GM19452 (cell line): Measurements from ENCODE around the gene DBP.

Source experiments
- ATAC-seq: cut with Tn5 transposase; IDR thresholded peaks from one replicate; pipeline ENCODE4 v1.9.1; 2021; ENCODE audit not compliant: unreplicated experiment

DBP gene

DNA sequence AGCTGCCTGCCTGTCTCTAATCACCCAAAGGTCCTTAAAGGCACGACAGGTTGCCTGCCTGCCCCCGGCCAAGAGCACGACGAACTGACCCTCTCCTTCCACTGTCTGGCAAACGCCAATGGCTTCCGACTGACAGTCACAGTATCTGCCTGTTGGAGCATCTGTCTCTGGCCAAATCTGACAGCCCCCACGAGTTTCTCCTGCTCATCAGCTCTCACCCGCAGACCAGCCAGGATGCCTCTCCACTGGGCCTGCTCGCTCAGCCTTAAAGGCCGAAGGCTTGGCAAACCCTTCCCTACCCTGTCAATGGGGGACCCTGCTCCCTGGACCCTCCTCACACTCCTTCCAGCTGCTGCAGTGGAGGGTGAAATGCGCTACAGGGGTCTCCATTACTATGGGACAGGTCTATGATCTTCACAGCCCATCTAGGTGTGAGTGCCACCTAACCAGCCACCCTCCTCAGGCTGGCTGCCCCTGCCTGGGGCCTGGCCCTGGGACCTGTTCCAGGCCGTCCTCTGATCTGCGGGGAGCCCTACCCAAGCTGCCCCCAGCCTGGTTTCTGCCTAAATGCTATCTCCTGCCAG lies 23.2 kb downstream of the DBP start:
- no peak for ATAC-seq

DNA sequence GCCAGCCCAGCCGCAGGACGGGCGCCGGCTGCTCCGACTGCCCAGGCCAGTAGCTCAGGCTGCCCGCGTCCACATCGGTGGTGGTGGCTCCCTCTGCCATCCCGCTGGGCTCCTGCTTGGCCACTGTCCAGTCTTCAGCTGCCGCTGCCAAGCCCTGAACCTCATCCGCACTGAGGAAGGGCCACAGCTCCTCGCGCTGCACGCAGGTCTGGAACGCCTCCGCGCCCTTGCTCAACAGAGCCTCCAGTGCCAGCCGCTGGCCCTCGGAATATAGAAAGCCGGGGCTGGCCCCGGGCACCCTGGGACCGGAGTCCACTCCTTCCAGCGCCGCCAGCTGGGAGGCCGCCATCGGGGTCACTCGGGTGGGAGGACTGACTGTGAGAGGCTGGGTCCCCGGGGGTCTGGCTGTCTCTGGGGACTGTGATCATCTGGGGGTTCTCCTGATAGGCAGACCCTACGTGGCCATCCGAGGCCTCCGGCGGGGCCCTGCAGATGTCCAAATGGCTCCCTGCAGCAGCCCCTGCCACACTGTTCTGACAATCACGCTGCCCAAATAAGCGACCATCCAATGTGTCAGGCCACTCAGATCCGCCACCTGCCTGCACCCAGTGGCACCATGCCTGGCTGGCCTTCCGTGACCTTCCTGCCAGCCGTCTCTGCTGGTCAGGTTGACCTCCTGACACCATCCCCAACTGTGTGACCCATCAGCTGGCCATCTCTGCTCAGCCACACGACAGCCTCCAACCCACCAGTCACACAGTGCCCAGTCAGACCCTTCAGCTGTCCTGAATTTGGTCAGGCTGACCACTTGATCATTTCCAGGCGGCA lies 23.9 kb downstream of the DBP start:
- ATAC-seq = no peak

DNA sequence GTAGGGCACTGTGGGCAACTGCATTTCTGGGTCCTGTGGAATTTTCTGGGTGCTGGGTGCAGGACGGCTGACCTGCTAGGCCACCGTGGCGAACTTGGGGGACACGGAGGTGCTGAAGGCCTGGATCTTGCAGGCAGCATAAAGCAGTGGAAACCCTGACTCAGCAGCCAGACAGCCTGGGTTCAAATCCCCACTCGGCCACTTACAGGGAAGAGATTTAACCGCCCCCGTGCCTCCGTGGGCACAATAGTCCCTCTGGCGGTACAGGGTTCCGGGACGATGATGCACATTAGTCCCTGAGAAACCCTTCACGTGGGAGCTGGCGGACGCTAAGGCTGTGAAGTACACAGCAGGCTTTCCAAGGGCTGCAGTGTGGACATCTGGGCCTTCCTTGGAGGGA lies 25.3 kb downstream of the DBP start:
- ATAC-seq = no peak

DNA sequence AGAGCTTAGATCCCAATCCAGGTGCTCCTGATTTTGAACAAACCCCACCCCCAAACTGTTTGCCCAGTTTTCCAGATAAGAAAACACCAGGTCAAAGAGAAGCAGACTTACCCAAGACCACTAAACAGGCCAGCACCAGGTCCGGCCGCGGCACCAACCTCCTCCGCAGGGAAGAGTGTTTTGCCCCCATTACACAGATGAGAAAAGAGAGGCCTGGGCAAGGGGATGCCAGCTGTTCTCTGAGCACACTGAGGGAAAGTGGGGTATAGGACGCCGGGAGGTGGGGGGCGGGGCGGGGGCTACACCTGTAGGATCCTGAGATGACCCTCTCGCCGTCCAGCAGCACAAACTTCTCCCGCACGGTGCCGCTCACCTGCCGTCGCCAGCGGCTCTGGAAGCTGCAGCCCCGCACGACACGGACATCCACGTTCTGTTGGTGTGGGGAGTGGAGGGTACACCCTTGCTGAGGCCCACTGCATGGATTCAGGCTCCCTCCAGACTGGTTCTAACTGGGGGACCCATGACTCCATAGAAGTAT lies 27.5 kb downstream of the DBP start:
- ATAC-seq = no peak

DNA sequence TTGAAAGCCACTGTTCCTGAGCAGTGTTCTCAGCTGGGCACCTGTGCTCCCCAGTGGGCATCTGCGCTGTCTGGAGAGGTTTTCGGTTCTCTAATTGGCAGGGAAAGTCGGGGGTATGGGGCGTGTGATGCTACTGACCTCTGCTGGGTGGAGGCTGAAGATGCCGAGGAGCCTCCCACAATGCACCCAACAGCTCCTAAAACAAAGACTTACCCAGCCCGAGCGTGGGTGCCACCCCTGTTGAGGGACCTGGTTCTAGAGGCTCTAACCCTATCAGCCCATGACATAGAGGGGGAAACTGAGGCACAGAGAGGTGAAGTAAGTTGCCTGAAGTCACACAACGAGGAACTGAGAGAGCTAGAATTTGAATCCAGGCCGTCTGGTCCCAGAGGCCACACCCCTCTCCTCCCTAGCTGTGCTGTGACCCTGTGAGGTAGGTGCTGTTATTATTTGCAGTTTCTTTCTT lies 28.3 kb downstream of the DBP start:
- ATAC-seq = peak; percentile 55

DNA sequence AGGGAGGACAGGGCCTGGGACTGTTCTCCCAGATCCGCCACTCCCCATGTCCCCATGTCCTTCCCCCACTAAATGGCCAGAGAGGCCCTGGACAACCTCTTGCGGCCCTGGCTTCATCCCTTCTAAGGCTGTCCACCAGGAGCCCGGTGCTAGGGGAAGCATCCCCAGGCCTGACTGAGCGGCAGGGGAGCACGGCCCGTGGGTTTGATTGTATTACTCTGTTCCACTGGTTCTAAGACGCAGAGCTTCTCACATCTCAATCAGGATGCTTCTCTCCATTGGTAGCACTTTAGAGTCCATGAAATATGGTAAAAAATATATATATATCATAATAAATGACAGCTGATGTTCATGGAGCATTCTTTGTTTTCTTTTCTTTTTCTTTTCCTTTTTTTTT lies 29.8 kb downstream of the DBP start:
- ATAC-seq = no peak

DNA sequence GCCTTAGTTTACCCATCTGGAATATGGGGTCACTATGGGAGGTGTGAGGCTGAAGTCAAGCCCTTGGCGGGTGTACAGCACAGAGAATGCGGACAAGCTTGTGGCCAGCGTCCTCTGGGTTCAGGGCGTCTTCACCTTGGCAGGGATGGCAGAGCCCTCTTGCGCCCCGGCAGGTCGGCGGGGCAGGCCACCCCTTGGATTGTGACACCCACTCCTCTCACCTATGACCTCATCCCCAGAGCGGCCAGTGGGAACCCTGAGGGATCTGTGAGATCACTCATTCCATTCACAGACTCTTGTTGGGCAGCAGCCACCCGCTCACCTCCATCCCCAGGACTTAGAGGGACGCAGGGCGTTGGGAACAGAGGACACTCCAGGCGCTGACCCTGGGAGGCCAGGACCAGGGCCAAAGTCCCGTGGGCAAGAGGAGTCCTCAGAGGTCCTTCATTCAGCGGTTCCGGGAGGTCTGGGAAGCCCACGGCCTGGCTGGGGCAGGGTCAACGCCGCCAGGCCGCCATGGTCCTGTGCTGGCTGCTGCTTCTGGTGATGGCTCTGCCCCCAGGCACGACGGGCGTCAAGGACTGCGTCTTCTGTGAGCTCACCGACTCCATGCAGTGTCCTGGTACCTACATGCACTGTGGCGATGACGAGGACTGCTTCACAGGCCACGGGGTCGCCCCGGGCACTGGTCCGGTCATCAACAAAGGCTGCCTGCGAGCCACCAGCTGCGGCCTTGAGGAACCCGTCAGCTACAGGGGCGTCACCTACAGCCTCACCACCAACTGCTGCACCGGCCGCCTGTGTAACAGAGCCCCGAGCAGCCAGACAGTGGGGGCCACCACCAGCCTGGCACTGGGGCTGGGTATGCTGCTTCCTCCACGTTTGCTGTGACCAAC lies 30.5 kb downstream of the DBP start, which contains the start of gene SPACA4:
TSS of gene SPACA4 (plus strand) at position 280 of the 896 bp plus-strand sequence. CDS start at position 517, 237 bp downstream.
- ATAC-seq = no peak

DNA sequence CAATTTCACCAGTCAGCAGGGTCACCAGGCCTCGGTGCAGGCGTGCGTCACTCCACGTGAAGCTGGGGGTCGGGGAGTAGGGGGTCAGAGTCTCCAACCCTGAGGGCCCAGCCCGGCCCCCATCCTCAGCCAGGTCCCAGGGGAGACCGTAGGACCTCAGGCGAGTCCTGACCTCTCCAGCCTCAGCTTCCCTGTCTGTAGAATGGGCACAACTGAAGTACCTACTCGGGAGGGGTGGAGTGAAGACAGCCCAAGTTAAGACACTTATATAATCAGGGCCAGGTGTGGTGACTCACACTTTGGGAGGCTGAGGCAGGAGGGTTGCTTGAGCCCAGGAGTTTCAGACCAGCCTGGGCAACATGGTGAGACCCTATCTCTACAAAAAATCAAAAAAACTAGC lies 33.3 kb downstream of the DBP start:
- ATAC-seq = no peak

DNA sequence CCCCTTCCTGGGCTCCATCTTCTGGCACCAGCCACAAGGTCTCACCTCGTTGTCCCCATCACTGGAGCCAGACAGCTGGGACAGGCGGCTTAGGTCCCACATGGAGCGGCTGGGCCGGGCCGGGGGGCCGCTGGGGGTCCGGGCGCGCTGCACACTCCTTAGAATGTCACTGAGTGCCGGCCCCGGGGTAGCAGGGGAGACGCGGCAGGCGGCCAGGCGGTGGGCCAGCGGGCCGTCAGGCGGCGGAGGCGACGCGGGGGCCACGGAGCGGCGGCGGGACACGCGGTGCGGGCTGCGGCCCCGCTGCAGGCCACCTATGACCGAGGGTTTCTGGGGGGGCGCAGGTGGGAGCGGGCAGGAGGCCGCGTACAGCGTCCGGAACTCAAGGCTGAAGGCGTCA lies 33.7 kb downstream of the DBP start:
- ATAC-seq = no peak

DNA sequence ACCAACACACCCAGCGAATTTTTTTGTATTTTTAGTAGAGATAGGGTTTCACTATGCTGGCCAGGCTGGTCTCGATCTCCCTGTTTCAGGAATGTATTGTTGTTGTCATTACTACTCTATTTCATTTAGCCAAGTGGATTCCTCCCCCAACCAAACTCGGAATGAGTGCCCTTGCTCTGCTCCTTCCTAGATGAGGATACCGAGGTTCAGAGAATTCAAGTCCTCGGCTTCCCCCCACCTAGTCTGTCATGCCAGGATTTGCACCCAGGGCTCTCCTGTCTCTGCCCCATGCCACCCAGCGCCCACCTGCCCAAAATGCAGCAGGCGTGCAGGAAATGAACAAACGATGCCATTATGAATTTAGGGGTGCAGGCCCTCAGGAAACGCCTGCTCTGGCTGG lies 34.2 kb downstream of the DBP start:
- ATAC-seq = no peak

DNA sequence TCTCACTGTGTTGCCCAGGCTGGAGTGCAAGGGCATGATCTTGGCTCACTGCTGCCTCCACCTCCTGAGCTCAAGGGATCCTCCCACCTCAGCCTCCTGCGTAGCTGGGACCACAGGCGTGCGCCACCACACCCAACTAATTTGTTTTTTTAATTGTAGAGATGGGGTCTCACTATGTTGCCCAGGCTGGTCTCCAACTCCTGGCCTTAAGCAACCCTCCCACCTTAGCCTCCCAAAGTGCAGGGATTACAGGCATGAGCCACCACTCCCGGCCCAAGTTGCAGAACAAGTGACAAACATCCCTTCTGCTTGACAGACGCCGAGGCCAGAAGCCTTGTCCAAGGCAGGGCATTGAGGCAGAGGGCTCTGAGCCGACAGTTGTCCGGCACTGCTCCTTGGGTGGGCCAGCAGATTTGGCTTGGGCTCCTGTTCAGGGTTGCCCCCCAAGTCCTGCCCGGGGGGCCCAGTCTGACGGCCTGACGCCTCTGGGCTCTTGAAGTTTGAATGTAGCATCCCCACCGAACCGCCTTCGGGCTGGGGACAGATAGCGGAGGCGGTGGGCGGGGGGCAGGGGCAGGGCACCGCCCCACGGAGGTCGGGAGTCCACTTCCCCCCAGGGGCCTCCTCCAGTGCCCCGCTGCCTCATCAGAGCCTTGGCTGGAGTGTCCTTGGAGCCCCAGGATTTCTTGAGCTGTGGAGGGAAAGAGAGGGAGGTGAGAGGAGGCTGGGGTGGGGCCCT lies 36.3 kb downstream of the DBP start:
- no peak for ATAC-seq

DNA sequence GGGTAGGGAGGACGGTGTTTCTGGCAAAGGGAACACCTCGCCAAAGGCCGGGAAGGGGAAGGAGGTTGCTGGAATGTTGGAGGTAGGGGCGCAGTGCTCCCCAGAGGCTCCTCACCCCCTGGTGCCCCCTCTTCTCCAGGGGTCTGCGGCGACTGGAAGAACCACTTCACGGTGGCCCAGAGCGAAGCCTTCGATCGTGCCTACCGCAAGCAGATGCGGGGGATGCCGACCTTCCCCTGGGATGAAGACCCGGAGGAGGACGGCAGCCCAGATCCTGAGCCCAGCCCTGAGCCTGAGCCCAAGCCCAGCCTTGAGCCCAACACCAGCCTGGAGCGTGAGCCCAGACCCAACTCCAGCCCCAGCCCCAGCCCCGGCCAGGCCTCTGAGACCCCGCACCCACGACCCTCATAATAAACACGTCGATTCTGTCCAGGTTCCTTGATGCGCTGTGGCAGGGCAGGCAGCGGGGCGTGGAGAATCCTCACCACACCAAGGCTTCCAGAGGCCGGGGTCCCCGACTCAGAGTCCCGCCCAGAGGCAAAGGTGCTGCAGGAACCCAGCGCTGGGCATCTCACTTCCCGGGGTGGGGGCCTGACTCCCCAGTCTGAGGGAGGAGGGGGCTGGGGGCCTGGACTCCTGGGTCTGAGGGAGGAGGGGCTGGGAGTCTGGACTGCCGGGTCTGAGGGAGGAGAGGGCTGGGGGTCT lies 38.0 kb downstream of the DBP start:
- ATAC-seq = no peak

DNA sequence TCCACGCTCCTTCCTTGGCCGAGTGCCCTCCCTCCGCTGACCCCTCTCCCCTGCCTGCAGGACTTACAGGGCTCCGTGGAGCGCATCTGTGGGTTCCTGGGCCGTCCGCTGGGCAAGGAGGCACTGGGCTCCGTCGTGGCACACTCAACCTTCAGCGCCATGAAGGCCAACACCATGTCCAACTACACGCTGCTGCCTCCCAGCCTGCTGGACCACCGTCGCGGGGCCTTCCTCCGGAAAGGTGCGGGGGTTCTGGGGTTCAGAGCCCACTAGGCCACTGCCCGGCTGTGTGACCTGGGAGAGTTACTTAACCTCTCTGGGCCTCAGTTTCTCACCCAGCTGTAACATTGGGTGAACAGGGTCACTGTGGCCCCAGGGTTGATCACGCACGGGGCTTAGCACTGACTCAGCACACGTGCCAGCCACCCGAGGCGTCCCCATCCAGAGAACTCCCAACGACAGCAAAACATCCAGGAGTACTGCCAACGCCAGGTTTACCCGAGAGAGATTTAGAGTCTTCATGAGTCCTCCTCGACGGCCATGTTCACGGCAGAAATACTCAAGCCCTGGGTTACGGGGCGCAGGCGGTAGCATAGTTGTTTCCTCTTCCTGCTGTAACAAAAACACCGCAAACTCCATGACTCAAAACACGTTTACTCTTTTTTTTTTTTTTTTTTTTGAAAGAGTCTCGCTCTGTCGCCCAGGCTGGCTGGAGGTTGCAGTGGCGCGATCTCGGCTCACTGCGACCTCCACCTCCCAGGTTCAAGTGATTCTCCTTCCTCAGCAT lies 40.3 kb downstream of the DBP start:
- no peak for ATAC-seq

DNA sequence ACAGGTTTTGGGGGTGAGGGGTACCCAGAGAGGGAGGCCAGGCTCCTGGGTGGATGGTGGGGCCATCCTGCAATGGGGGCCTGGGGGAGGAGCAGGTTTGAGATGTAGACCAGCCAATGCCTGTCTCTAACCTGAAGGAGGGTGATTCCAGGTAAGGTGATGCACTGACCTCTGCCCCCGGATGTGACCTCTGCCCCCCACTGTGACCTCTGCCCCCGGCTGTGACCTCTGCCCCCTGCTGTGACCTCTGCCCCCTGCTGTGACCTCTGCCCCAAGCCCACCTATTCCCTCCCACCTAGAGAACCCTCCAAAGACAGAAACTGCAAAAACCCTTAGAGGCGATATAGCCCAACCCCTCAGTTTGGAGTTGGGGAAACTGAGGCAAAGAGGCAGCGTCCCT lies 40.9 kb downstream of the DBP start:
- no peak for ATAC-seq

DNA sequence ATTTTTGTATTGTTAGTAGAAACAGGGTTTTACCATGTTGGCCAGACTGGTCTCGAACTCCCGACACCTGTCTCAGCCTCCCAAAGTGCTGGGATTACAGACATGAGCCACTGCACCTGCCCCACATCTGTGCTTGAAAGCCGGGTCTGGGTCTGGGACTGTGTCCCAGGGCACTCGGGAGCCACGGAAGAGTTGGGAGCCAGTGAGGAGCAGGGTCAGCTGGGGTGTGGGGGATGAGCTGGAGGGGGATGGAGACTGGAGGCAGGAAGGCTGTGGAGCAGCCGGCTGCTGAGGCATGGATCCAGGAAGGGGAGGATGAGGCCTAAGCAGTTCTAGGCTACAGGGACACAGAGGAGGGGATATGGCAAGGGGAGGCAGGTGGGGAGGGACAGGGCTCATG lies 41.3 kb downstream of the DBP start:
- ATAC-seq = no peak

DNA sequence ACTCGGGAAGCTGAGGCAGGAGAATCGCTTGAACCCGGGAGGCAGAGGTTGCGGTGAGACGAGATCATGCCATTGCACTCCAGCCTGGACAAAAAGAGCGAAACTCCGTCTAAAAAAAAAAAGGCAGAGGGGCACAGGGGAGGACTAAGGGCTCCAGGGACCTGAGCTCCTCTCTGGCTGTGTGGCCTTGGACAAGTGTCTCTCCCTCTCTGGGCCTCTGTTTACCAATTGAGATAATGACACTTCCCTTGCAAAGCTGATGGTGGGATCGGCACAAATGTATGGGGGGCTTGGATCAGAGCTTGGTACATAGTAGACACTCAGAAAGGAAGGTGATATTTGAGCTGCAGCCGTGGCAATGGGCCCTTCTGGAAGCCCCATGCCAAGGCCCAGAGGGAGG lies 42.0 kb downstream of the DBP start:
- no peak for ATAC-seq

DNA sequence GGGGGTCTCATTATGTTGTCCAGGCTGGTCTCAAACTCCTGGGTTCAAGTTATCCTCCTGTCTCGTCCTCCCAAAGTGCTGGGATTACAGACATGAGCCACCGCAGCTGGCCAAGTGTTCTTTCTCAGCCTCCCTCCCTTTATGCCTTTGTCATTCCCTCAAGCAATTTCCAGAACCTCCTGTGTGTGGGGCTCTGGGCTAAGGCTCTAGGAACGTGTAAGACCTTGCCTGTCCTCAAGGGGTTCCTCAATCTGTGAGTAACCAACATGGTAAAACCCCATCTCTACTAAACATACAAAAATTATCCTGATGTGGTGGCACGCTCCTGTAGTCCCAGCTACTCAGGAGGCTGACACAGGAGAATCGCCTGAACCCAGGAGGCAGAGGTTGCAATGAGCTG lies 46.2 kb downstream of the DBP start:
- no peak for ATAC-seq

DNA sequence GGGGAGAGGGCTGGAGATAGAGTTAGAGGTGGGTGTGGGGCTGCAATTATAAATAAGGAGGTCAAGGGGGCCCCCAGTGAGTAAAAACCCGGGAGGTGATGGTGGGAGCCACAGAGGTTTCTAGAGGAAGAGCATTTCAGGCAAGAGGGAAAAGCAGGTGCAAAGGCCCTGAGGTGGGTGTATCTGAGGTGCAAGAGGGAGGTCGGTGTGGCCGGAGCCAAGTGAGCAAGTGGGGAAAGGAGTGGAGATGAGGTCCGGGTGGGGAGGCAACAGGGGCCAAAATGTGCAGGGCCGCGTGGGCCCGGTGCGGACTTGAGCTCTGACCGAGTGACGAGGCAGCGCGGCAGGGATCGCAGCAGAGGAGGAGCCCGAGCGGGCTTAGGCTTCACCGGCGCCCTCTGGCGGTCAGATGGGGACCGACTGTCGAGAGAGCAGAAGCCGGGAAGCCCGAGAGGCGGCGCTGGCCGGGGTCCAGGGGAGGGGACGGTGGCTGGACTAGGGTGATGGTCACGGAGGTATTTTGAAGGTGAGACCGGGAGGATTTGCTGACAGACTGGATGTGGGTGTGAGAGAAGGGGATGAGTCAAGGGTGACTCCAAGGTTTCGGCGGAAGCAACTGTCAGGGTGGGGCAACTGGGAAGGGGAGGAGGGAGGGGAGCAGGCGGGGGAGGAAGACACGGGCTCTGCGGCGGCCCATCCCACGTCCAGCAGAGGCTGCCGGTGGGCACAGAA lies 48.3 kb downstream of the DBP start:
- no peak for ATAC-seq

DNA sequence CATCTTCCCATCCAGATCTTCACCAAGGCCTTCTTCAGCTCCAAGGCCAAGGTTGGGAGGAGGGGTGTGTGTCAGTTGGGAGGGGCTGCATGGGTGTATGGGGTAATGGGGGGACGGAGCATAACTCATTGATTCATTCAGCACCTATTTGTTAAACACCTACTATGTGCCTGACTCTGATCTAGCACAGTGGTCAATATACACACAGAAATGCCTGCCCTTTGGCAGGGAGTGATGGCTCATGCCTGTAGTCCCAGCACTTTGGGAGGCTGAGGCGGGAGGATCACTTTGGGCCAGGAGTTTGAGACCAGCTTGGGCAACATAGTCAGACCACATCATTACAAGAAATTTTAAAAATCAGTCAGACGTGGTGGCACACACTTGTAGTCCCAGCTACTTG lies 49.8 kb downstream of the DBP start:
- ATAC-seq = no peak
